Stimulated activated CD4-positive, alpha-beta T cell treated with anti-CD3 and anti-CD28 coated beads, Interleukin-1b, Interleukin-23, amount 100 ng/mL, for 1 hour (primary cell): ENCODE measurements around the gene CLEC16A.

Experiments
- DNase-seq, 2 donors: peaks; one replicate each; pipeline ENCODE4 v3.0.0-alpha.2; 2020; ENCODE audit warnings: low read depth in 2 of 2

CLEC16A gene

DNA sequence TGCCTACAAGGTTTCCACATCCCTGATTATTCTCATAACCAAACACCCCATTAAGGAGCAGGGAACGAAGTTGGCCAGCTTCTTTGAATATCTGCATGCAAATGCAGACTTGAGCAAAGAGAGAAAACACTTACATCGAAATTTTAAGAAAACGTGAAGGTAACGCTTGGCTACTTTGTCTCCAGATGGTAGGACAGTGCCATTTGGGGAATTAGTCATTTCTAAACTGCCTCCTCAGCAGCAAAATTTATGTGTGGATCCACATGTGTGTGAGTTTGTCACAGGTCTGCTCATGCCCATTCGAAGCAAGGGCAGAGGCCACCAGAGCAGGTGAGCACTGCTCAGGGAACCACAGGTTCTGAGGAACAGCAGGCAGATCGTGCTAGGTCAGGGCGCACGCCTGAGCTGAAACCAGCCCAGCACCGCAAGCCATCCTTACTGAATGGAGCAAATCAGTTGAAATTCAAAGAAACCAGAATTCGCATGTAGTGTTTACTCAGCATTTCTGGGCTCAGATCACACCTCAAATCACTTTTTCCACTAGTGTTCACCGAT, 231.5 kb downstream of the CLEC16A start:
- DNase-seq, result no peak

DNA sequence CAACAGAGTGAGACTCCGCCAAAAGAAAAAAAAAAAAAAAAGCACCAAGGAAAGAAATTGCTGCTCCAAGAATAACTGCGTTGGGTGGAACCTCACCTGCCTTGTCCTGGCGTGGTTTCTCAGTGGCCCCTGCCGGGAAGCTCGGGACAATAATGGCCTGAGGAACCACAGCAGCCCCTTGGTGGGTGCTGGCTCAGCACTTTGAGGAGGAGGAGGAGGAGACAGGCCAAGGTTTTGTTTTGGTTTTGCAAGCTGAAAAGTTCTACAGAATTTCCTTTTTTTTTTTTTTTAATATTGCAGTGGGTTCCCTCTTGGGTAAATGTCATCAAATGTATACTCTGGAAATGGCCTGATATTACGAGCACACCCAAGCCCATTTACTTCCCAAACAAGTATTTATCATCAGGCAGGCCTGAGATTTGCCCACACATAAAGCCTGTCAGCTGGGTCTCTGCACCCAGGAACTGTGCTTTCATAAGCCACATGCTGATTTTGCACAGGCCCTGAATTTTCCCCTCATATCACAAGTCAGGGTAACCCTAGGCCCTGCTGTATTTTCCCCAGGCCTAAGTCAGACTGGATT, 233.3 kb downstream of the CLEC16A start:
- no peak for DNase-seq

DNA sequence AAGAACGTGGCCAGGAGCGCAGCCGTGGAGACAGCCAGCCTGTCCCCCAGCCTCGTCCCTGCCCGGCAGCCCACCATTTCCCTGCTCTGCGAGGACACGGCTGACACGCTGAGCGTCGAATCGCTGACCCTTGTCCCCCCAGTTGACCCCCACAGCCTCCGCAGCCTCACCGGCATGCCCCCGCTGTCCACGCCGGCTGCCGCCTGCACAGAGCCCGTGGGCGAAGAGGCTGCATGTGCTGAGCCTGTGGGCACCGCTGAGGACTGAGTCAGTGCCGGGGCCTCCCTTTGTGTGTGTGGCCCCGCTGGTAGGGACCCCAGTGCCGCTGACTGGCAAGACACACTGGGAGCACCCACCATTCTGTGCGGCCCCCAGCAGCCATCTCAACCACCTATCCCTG, 234.1 kb downstream of the CLEC16A start:
- DNase-seq, result no peak

DNA sequence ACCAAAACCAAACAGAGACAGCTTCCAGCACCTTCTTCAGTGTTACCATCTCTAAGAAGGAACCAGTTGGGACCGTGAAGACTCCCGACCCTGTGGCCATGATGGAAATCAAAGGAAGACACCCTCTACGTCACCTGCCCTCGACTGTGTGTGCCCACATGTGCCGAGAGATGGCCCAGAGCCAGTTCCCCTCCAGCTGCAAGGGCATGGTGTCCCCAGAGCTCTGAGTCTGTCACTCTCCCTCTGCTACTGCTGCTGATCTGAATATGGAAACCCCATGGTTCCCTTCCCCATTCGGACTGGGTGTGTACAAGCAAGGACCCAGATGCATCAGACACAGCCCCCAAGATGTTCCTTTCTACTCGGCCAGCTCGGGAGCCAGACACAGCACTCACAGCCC, 235.2 kb downstream of the CLEC16A start:
- DNase-seq, result no peak

DNA sequence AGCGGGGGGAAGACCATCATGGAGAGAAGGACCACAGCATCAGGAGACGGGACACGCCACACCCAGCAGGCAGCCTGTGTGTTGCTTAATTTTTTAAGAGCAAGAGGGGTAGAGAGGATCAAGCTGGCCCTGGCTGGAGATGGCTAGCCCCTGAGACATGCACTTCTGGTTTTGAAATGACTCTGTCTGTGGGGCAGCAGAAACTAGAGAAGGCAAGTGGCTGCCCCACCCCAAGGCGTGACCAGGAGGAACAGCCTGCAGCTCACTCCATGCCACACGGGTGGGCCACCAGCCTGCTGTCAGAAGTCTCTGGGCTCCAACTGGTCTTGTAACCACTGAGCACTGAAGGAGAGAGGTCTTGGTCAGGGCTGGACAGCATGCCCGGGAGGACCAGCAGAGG, 236.1 kb downstream of the CLEC16A start:
- no peak for DNase-seq

DNA sequence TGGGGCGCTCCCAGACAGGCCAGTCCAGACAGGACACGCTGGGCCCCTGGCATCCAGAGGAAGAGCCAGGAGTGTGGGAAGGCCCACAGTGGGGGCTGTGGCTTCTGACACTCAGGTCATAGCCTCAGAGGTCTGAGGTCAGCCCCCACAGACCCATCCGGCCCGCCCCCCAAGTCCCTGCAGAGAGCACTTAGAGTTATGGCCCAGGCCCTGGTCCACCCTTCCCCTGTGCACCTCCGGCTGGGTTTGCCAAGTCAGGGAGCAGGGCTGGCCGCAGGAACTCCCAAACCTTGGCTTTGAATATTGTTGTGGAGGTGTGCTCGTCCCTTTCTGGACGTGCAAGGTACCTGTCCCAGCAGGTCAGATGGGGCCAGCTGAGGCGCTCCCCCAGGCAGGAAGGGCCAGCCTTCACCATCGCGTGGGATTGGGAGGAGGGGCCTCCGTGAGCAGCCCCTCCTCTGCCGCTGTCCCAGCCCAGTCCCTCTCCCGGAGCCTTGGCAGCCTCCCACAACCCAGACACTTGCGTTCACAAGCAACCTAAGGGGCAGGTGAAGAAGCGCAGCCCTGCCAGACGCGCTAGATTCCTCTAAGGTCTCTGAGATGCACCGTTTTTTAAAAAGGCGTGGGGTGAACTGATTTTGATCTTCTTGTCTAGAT, 237.0 kb downstream of the CLEC16A start:
- DNase-seq, result no peak

- DNase-seq, result no peak
These were observed 237.5 kb downstream of the CLEC16A start for GRCh38 chr16:11181899-11182279.

GRCh38 chr16:11182411-11182810, 238.0 kb downstream of the CLEC16A start:
- no peak for DNase-seq

GRCh38 chr16:11183035-11183812, 238.9 kb downstream of the CLEC16A start:
- no peak for DNase-seq

DNA sequence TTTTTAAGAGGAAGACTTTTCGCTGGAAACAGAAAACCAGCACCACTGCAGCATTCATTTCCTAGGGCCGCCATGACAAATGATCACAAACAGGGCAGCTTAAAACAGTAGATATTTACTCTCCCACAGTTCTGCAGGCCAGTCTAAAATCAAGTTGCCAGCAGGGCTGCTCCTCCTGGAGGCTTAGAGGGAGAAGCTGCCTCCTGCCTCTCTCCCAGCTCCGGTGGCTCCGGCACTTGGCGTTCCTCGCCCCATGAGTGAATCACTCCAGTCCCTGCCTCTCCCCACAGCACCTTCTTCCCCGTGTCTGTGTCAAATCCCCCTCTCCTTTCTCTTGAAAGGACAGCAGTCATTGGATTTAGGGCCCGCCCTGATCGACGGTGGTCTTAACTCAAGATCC, 239.6 kb downstream of the CLEC16A start:
- DNase-seq, result no peak

DNA sequence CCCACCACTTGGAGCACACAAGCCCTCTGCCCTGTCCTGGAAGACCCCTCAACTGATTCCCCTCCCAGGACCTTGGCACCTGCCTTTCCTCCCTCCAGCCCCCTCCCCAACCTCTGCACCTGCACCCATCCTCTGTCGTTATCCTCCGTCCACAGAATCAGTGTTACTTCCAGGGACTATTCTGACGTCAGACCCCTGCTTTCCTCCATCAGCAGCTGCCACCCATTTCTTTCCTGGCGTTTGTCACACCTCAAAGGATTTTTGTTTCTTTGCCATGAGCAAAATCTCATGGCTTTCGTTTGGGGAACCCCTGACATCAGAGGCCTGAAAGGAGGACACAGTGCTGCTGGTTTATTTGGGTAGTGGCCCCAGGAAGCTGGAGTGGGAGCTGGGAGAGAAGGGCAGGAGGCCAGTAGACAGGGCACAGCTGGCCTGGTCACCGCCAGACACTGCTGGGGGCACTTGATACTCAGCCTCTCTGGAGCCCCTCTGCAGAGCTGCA, 243.2 kb downstream of the CLEC16A start:
- DNase-seq, result no peak

DNA sequence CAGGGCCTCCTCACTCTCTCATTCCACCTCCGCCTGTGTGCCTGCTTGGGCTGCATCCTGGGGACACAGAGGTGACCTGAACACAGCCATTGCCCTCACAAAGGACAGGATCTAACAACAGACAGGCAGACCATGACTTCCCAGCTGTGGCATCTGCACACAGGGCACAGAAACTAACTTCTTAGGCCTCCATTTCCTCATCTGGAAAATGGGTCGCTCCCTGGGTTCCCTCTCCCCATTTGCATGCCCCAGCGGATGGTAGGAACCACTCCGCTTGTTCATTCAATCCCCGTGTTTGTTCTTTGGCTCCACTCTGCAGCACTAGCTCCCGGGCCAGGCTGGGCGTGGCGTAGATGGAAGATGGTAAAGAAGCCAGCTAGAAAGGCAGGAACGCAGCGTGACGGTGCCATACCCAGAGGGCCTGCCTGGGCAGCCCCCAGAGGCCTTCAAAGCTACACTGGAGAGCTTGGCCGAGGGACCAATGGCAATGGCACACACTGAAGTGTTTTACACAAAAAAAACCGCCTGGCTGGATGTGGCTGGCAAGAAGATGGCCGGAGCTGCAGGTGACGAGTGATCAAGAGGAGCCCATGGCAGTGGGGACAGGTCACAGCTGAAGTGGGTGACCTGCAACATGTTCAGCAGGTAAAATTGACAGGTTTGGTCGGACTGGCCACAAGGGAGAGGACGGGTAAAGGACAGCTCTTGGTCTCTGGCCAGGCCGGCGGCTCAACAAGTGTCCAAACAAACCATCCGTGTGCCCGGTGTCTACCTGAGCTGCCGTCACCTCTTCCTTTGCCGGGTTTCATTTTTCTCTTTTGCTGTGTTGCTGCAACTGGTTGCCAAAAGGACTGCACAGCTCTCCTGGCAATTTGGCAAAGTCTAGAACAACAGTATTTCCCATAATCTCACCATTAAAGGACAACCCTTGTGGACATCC, 244.7 kb downstream of the CLEC16A start:
- DNase-seq, result no peak

GRCh38 chr16:11190588-11191560, 246.5 kb downstream of the CLEC16A start:
- no peak for DNase-seq

GRCh38 chr16:11191665-11192064, 247.3 kb downstream of the CLEC16A start:
- no peak for DNase-seq

DNA sequence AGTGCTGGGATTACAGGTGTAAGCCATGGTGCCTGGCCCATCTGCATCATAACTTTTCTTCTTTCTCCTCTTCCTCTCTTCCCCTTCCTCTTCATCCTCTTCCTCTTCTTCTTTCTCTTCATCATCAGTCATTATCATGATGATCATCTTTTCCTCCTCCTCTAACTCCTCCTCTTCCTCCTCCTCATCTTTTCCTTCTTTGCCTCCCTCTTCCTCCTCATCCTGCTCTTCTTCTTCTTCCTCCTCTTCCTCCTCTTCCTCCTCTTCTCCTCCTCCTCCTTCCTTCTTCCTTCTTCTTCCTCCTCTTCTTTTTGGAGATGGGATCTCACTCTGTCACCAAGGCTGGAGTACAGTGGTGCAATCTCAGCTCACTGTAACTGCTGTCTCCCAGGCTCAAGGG, 249.1 kb downstream of the CLEC16A start:
- no peak for DNase-seq

GRCh38 chr16:11194913-11195312, 250.5 kb downstream of the CLEC16A start:
- no peak for DNase-seq

DNA sequence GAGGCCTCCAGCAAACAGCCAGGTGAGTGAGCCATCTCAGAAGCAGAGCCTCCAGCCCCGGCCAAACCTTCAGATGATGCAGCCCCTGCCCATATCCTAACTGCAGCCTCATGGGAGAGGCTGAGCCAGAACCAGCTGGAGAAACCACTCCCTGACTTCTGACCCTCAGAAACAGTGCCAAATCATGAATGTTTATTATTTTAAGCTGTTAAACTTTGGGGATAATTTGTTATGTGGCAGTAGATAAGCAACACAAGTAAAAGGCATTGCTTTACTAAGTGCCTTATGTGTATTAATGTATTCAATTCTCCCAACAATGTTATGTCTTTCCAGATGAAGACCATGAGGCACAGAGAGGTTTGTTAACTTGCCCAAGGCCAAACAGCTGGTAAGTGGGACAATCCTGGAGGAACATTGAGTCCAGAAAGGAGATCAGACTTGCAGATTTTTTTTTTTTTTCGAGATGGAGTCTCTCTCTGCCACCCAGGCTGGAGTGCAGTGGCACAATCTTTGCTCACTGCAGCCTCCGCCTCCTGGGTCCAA, 252.0 kb downstream of the CLEC16A start:
- DNase-seq, result no peak

- DNase-seq, result no peak
These were observed 254.0 kb downstream of the CLEC16A start for GRCh38 chr16:11198375-11198774.

DNA sequence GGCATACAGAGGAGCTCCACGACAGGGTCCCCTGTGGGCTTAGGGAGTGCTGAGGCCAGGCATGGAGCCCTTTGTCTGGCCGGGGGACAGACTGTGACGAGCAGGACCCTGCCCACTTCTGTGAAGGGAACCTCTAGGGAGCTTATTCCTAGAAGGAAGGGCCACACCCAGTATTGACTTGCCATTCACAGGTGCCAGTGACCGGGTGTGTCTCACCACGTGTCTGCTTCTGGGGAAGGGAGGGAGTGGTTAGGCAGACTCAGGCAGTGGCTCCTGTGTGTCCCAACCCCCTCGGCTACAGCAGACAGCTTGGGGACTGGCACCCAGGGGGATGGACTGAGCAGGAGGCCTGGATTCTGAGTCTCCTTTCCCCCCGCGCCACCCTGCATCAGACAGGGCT, 254.5 kb downstream of the CLEC16A start:
- DNase-seq, result no peak

DNA sequence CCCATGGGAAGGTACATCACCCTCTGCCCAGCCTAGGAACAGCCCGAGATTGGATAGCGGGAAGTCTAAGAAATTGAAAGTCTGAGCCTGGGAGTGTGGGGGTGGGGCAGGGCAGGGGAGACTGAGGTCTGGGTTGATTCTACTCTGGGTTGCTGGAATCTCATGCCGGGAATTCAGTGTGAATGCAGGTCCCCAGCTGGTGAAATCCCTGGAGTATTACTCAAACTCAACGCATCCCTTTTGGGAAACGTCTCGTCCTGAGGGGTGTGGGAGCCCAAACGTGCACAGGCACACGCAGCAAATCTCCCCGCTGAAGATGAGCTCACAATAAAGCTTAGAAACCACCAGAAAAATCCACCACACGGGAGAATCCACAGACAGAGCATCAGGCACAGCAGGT, 256.2 kb downstream of the CLEC16A start:
- no peak for DNase-seq
